ENCODE results near the gene IL1A.

Gene IL1A

GRCh38 chr2:112817082-112817689 lies 32.9 kb upstream of the IL1A start:
- no peak overlapping the region for H3K4me3 ChIP-seq (ENCODE audit: low read depth, low read length)
- TF ChIP-seq, protein P1, sequence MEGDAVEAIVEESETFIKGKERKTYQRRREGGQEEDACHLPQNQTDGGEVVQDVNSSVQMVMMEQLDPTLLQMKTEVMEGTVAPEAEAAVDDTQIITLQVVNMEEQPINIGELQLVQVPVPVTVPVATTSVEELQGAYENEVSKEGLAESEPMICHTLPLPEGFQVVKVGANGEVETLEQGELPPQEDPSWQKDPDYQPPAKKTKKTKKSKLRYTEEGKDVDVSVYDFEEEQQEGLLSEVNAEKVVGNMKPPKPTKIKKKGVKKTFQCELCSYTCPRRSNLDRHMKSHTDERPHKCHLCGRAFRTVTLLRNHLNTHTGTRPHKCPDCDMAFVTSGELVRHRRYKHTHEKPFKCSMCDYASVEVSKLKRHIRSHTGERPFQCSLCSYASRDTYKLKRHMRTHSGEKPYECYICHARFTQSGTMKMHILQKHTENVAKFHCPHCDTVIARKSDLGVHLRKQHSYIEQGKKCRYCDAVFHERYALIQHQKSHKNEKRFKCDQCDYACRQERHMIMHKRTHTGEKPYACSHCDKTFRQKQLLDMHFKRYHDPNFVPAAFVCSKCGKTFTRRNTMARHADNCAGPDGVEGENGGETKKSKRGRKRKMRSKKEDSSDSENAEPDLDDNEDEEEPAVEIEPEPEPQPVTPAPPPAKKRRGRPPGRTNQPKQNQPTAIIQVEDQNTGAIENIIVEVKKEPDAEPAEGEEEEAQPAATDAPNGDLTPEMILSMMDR (IDR thresholded peaks at IDR 0.05; ENCODE audit: borderline replicate concordance, insufficient read depth, low read depth, low read length): no peak

DNA sequence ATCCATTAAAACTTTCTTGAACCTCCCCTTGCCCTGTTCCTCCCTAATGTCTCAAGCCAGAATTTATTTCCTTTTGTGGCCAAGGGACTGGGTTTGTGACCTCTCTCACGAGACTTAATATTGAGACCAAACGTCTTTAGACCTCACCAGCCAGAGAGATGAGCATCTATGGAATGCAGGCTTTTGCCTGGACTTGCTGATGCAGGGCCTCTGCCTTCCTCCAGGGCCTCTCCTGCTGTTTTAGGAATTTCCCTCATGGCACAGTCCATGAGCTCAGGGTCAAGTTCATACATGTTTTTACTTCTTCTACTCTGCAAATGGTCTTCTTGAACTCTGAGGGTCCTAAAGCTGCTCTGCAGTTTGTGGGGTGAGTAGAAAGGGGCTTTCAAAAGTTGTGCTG lies 30.0 kb upstream of the IL1A start:
- TF ChIP-seq, protein P1 (IDR thresholded peaks at IDR 0.05; ENCODE audit: borderline replicate concordance, insufficient read depth, low read depth, low read length): no peak
- H3K4me3 ChIP-seq (ENCODE audit: low read depth, low read length): no peak overlapping the region

GRCh38 chr2:112813280-112813966 lies 29.1 kb upstream of the IL1A start:
- H3K4me3 ChIP-seq (ENCODE audit: low read depth, low read length): no peak overlapping the region
- TF ChIP-seq, protein P1 (IDR thresholded peaks at IDR 0.05; ENCODE audit: borderline replicate concordance, insufficient read depth, low read depth, low read length): no peak

GRCh38 chr2:112812318-112813267 lies 28.3 kb upstream of the IL1A start:
- TF ChIP-seq, protein P1 (IDR thresholded peaks at IDR 0.05; ENCODE audit: borderline replicate concordance, insufficient read depth, low read depth, low read length): no peak
- H3K4me3 ChIP-seq (ENCODE audit: low read depth, low read length): no peak overlapping the region

DNA sequence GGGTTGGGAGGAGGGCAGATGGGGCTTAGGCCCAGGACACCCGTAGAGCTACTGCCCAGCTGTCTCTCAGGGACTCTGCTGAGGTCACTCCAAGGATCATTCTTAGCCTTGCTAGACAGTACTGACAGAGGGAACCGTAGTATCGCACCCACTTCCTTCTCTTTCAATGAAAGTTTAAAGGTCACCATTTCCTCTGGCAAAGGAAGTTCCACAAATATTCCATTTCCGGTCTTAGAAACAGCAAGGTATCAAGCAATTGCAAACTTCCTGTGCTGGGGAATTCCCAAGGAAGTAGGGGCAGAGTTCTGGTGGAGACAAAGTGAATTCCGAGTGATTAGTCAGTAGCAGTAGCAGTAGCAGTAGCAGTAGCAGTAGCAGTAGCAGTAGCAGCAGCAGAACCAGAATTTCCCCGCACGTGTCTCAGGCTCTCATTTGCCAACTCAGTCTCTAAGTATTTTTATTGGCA lies 27.6 kb upstream of the IL1A start:
- TF ChIP-seq, protein P1 (IDR thresholded peaks at IDR 0.05; ENCODE audit: borderline replicate concordance, insufficient read depth, low read depth, low read length): no peak
- no peak overlapping the region for H3K4me3 ChIP-seq (ENCODE audit: low read depth, low read length)

DNA sequence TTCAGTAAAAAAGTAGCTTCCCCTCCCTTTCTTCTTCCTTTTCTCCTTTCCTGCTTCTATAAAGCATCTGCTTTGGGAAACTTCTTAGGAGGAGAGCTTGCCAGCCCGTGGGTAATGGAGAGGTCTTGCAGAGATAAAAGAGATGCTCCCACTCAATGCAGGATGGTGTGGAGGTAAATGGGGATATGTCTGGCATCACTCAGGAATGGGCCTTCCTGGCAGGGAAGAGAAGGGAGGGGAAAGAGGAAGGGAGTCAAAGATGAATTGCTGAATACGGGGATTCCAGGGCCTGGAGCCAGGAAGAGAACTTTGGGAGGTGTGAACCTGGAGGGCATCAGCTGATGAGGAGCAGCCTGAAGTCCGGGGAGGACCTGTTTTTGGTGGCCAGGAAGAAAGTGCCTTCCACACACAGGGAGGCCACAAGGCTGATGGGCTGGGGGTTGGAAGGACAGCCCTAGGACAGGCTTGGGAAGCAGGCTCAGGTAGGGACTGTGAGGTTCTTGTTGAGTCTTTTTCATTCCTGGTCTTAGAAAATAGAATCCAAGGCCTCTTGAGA lies 27.1 kb upstream of the IL1A start:
- H3K4me3 ChIP-seq (ENCODE audit: low read depth, low read length): no peak overlapping the region
- TF ChIP-seq, protein P1 (IDR thresholded peaks at IDR 0.05; ENCODE audit: borderline replicate concordance, insufficient read depth, low read depth, low read length): no peak
